22Rv1 (cell line): ENCODE measurements around the gene ANKRD27.
A peak's percentile ranks its signal among the peaks of the same experiment; 100 is the strongest.

Source experiments
- H3K27ac ChIP-seq: fragments of 450-650 bp; 2 replicates; pipeline ENCODE4 v1.5.1; 2017
- ZFX ChIP-seq: fragments of 450-650 bp; IDR thresholded peaks from 2 replicates; pipeline ENCODE4 v1.6.1; 2017; ENCODE audit warnings: antibody characterized with exemption, borderline replicate concordance
- TF ChIP-seq, protein P1 (sequence below): fragments of 450-650 bp; IDR thresholded peaks from 2 replicates; pipeline ENCODE4 v1.5.1; 2017; ENCODE audit warnings: mild to moderate bottlenecking

Gene ANKRD27

GRCh38 chr19:32682317-32682716 is 7.3 kb upstream of the ANKRD27 start:
- TF ChIP-seq, protein P1, sequence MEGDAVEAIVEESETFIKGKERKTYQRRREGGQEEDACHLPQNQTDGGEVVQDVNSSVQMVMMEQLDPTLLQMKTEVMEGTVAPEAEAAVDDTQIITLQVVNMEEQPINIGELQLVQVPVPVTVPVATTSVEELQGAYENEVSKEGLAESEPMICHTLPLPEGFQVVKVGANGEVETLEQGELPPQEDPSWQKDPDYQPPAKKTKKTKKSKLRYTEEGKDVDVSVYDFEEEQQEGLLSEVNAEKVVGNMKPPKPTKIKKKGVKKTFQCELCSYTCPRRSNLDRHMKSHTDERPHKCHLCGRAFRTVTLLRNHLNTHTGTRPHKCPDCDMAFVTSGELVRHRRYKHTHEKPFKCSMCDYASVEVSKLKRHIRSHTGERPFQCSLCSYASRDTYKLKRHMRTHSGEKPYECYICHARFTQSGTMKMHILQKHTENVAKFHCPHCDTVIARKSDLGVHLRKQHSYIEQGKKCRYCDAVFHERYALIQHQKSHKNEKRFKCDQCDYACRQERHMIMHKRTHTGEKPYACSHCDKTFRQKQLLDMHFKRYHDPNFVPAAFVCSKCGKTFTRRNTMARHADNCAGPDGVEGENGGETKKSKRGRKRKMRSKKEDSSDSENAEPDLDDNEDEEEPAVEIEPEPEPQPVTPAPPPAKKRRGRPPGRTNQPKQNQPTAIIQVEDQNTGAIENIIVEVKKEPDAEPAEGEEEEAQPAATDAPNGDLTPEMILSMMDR: no peak
- TF ChIP-seq ZFX: no peak
- no peak overlapping the region for H3K27ac ChIP-seq

DNA sequence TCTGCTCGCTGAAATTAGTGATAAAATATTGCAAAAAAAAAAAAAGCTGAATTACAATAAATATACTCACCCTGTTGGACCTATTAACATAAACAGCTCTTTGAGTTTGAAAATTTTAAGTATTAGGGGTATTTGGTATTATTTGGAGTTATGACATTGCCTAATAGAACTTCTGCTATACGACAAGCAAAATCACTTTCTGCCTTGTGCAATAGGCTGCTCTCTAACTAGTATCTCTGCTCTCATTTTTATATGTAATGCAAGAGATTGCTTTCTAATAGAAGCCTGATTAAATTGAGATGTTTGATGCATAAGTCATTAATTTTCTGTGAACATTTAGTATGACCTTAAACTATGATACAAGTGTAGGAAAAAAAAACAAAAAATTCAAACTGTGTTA is 6.0 kb upstream of the ANKRD27 start:
- TF ChIP-seq ZFX: no peak
- TF ChIP-seq, protein P1: no peak
- H3K27ac ChIP-seq: no peak overlapping the region

DNA sequence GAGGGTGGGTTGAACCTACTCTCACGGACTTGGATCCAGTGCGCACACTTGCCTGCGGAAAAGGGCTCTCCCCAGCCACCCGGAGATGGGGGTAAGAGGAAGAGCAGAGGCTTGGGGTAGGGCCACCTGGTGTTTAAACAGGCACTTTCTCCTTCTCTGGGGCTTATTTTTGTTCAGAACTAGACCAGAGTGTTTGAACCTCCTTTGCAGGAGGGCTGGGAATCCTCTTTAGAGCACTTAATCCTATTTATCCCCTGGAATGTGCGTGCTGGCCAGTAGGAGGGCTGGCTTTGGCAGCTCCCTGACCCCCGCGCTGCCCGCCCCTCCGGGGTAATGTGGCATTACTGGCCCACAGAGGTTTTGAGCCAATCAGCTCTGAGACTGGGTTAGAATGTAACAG is 2.7 kb upstream of the ANKRD27 start:
- TF ChIP-seq, protein P1: no peak
- TF ChIP-seq ZFX: no peak
- no peak overlapping the region for H3K27ac ChIP-seq

DNA sequence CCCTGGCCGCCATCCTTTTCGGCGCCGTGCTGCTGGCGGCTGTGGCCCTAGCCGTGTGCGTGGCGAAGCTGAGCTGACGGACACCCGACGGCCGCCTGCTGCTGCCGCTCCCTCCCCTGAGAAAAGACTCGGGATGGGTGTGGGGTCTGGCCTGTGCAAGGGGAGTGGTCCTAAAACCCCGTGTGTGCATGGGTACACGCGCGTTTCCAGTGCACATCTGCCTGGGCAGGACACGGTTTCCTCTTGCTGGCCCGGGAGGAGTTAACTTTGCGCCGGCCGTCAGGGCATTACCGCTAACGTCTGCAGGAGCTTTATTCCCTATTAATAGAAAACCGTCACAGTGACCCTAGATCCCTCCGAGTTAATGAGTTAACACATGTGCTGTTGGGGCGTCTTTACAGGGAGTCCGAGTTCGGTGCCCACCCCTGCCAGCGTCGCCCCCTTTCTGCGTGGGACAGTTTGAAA is 1.9 kb upstream of the ANKRD27 start:
- H3K27ac ChIP-seq: no peak overlapping the region
- TF ChIP-seq, protein P1: no peak
- TF ChIP-seq ZFX: no peak

DNA sequence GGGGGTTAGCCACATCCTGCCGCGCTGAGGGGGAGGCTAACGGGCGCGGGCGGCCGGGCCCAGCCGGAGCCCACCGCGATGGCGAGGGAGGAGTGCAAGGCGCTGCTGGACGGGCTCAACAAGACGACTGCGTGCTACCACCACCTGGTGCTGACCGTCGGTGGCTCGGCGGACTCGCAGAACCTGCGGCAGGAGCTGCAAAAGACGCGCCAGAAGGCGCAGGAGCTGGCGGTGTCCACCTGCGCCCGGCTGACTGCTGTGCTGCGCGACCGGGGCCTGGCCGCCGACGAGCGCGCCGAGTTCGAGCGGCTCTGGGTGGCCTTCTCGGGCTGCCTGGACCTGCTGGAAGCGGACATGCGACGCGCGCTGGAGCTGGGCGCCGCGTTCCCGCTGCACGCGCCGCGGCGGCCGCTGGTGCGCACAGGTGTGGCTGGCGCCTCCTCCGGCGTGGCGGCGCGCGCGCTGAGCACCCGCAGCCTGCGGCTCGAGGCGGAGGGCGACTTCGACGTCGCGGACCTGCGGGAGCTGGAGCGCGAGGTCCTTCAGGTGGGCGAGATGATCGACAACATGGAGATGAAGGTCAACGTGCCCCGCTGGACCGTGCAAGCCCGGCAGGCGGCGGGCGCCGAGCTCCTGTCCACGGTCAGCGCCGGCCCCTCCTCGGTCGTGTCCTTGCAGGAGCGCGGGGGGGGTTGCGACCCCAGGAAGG is 1.4 kb upstream of the ANKRD27 start:
- peak overlapping the region; percentile 86 for H3K27ac ChIP-seq
- TF ChIP-seq, protein P1: peak; percentile 8; the same call in 1 of the 2 replicates
- TF ChIP-seq ZFX: no peak

DNA sequence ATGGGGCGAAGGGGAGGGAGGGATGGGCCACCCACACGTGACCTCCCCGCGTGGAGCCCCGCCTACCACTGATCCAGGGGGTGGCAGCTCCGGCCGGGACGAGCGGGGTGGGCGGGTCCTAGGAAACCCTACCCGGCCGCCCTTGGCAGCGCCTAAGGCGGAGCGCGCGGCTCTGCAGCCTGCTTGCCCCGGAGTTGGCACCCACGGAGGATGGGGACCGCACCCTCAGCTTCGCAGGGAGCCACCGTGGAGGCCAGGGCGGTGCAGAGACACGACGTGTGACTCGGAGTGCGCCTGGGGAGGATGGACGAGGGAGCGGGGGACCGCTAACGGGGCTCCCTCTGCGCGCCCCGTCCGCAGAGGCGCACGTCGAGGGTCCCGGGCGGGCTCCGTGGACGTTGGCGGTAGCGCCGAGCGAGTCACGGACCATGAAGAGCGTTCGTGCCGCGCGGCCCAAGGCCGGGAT is 773 bp upstream of the ANKRD27 start, which contains the start of gene RGS9BP:
RGS9BP (plus strand) TSS at position 129 of the 466 bp plus-strand sequence. CDS start 416 bp downstream, outside the sequence.
- no peak for TF ChIP-seq ZFX
- TF ChIP-seq, protein P1: no peak
- peak within 1 kb of the TSS; percentile 86 for H3K27ac ChIP-seq
